Coronary artery (tissue), 2 donors: ENCODE data around the gene C14orf119.
"Not testable (repeated sequence)": the region's sequence is repeated elsewhere in the genome, so short reads cannot be mapped to it uniquely, and the experiment has no call there.

Source experiments
- DNase-seq: peaks from one replicate; pipeline ENCODE4 v3.0.0-alpha.2; 2017; ENCODE audit warnings: low spot score
- H3K27ac ChIP-seq, 2 donors: fragments of 200-600 bp; sonication (generic); one replicate each; pipeline ENCODE4 v1.5.1; 2016 to 2019
- H3K4me3 ChIP-seq: fragments of 200-600 bp; sonication (generic); 2 replicates; pipeline ENCODE4 v1.5.1; 2016; ENCODE audit warnings: mild to moderate bottlenecking, moderate library complexity
- CTCF ChIP-seq: fragments of 200-600 bp; sonication (generic); IDR thresholded peaks from one replicate; pipeline ENCODE4 v1.5.1; 2019; ENCODE audit warnings: antibody characterized with exemption

C14orf119 gene

DNA sequence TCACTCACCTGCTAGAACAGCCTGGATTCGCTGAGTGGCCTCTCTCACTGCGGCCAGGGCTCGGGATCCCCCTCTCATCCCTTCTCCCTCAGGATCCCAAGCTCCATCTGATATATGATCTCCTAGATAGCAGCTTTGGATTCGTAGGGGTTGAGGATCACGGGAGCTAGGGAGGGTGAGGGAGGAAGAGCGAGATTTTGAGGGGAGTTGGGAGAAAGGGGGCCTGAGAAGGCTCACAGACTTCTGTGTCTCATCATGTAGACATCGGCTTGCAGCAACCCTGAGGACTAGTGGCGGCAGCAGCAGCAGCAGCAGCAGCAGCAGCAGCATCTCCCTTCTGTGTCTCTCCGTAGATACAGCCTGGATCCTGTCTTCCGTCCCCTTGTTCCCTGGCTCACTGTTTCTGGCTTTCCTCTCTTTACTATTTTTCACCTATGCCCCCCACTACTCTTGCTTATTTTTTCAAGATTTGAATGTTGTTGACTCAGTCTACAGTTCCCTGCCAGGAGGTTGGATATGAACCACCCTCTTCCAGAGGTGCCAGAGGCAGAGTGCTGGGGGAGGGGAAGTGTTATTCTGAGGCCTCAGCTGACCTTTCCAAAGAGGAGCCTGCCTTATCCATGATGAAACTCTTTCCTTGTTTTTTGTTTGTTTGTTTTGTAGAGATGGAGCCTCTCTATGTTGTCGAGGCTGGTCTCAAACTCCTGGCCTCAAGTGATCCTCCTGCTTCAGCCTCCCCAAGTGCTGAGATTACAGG lies 9.5 kb downstream of the C14orf119 start, which contains the start of gene CIROP:
Gene CIROP (minus strand): TSS at position 399 of the 757 bp plus-strand sequence. CDS start 69 bp downstream, at position 330.
- H3K4me3 ChIP-seq, result no peak within 1 kb of the TSS
- H3K27ac ChIP-seq, result no peak within 1 kb of the TSS
- no peak for TF ChIP-seq CTCF
- peak; percentile 45 for DNase-seq

DNA sequence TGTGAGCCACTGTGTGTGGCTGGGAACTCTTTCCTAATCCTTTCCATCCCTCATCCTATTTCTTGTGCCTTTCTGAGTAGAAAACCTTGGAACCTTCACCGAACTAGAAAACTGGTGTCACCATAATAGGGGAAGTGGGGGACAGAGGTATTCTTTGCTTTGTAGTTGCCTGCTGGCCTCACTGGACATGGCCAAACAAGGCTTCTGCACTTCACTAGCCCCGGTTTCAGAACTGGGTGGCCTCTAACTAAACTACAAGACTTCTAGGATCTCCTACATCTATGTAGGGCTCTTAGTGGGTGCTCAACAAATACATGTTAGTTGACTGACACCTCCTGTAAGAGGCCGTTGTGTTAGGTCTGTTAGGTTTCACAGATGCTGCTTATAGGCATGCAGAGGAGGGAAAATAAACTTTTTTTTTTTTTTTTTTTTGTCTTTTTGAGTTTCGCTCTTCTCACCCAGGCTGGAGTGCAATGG lies 10.1 kb downstream of the C14orf119 start:
- no peak for TF ChIP-seq CTCF
- DNase-seq, result no peak
- H3K27ac ChIP-seq, result no peak overlapping the region
- H3K4me3 ChIP-seq, result no peak overlapping the region

DNA sequence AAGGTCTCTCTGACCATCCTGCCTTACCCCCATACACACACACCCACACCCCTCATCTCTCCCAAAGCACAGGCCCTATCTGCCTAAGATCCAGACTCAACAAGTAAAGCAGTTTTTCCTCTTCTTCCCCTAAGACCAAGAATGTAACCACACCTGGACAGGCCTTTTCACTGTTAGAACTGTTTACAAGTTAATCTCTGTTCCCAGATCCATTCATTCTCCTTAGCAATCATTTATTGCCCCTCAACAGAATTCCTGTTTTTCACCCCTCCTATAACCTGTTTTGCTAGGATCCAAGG lies 11.4 kb downstream of the C14orf119 start:
- no peak for TF ChIP-seq CTCF
- H3K27ac ChIP-seq, result no peak overlapping the region
- DNase-seq, result no peak
- no peak overlapping the region for H3K4me3 ChIP-seq

GRCh38 chr14:23107620-23108019 lies 12.3 kb downstream of the C14orf119 start:
- not testable (repeated sequence) for H3K27ac ChIP-seq, DNase-seq, H3K4me3 ChIP-seq

DNA sequence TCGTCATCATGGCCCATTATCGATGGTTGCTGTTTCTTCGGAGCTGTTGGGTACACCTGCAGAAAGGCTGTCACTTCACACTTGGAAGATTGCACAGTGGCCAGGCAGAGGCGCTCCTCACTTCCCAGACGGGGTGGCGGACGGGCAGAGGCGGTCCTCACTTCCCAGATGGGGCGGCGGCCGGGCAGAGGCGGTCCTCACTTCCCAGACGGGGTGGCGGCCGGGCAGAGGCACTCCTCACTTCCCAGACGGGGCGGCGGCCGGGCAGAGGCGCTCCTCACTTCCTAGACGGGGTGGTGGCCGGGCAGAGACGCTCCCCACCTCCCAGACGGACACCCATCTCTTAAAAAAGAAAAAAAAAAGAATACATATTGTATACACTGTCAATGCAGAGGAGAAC lies 12.9 kb downstream of the C14orf119 start:
- H3K27ac ChIP-seq, DNase-seq, H3K4me3 ChIP-seq: not testable (repeated sequence)

DNA sequence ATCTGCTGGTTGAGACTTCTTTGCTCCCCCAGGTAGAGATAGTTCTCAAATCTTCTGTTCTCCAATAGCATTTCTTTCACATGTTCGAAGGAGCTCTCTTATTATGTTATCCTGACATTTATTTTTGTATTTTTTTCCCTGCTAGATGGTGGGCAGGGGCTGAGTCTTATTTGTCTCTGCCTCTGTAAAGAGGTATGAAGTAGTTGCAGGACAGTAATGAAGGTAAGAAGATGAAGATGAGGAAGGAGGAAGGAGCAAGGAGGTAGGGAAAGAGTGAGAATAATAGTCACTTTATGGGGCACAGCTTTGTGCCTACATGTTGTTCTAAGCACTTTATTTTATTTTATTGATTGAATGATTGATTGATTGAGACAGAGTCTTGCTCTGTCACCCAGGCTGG lies 14.5 kb downstream of the C14orf119 start:
- Histone ChIP-seq H3K4me3 (no peak overlapping the region), H3K27ac (no peak overlapping the region)
- no peak for TF ChIP-seq CTCF
- DNase-seq, result no peak

- no peak for DNase-seq
- no peak overlapping the region for H3K27ac ChIP-seq
- no peak for TF ChIP-seq CTCF
- no peak overlapping the region for H3K4me3 ChIP-seq
These were observed 15.5 kb downstream of the C14orf119 start for GRCh38 chr14:23110579-23111365.
